ENCODE data around the gene ARMC9. TPM values are rescaled to one million over a fixed set of nuclear protein-coding genes. Genes with fewer than 3 reads are reported as not detected.
"Not testable (repeated sequence)": the region's sequence is repeated elsewhere in the genome, so short reads cannot be mapped to it uniquely, and the experiment has no call there.

ARMC9 gene
- polyA plus RNA-seq, 4 donors = 24.7 to 28.7 (median 26.1) TPM

DNA sequence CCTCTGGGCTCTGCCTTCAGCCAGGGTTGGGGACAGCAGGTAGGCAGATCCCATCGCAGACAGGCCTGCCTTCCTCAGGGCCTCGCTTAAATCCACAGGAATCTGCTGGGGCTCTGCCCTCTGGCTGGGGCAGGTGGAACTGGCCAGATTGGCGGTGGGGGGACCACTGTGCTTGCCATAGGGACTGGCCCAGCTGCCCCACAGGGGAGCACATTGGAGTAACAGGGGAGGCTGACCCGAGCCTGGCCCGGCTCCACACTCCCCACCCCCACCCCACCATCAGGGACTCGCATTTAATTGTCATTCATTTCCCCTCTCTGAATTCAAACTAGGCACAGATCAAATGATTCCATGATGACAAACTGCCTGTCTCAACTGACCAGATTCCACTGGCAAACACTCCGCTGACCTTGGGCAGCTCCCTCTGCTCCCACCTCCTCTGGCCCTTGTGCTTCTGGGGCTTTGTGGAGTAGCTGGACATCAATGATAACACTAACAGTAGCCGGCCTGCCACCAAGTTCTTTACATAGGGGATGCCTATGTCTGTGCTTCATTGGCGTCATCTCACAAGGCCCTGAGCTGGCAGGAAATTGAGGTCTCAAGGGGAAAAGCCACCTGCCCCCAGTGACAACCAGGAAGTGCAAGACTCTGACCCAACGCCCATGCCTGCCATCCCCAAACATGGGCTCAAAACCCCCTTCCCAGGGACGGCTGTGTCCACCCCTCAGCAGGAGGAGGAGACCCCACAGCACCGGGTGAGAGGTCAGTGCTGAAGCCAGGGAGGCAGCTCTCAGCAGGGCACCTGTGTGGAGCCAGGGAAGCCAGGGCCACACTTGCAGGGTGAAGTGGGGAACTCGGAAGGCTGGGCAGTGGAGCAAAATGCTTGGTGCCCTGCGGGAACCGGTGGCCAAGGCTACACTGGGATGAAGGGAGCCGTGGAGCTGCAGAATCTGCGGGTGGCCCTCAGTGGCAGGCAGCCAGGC is 195.0 kb downstream of the ARMC9 start:
- no peak for DNase-seq (ENCODE audit: low read depth in 4 of 4, low spot score in 3 of 4)

DNA sequence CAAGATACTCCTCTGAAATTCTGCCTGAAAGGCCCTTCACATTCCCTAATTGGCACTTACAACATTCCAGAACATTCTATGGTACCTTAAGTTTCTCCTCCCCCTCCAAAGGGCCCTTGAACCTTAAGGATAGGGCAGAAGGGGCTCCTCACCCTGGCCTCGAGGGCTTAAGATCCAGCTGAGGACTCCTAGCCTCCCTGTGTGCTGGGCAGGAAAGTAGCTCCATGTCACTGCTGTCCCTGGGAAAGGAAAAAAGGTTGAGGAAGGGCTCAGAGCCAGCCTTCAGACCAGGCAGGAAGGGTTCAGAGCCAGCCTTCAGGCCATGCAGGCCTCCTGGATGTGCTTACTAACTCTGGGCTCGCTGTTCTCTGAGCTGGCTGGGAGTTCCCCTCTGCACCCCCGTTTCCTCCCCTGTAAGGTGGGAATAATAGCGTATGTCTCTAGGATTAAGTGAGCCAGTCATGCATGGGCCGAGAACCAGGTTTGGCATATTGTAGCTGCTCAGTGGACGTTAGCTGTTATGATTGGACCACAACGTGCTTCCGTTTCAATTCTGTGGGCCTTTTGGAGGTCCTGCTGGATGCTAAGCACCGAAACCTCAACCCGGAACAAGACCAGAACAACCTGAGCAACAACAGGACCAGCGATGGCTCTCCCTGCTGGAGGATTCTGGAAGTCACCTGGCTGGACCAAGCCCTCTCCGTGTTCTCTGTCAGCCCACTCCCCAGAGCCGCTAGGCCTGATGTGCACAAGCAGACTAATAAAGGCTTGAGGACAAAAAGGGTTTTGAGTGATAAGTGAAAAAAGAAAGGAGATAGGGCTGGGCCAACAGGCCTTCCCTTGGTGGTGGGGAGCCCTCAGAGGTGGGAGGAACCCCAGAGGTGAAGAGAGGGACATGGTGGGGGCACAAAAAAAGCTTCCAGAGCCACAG is 196.0 kb downstream of the ARMC9 start:
- no peak for DNase-seq (ENCODE audit: low read depth in 4 of 4, low spot score in 3 of 4)

DNA sequence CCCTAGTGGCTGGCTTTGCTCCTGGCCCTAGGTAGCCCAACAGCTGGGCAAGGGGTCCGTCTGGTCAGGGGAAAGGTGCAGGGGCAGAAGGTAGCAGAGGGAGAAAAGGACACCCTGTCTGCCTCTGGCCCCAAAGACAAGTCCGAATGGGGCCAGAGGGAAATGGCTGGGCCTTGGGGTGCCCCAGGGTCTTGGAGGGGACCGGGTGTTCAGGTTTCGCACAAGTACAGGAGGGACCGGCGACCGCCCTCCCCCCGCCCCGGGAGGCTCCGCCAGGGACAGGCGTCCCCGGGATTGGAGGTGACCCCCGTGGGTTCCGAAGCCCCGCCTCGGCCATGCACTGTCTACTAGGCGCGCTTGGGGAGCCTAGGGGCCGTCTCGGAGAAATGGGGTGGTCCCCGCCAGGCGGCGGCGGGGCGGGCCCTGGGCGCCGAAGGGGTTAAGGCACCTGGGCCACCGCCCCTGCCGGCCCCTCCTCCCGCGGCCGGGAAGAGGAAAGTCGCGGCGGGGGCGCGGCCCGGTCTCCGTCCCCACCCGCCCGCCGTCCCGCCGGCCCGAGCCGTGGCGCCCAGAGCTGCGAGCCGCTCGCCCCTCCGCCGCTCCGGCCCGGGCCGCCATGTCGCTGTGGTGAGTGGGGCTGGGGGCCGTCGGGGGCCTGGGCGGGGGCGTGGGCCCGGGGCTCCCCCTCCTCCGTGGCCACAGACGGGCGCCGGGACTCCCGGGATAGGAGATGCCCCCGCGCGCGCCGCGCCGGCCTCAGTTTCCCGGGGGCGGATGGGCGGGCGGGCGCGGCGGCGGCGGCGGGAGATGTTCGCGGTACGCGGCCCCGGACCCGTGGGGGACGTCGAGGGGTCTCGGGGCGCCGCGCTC is 197.0 kb downstream of the ARMC9 start, which contains the start of gene B3GNT7:
B3GNT7 (plus strand) TSS at position 523 of the 870 bp plus-strand sequence; CDS start at position 617, 94 bp downstream.
- DNase-seq (ENCODE audit: low read depth in 4 of 4, low spot score in 3 of 4) = no peak

DNA sequence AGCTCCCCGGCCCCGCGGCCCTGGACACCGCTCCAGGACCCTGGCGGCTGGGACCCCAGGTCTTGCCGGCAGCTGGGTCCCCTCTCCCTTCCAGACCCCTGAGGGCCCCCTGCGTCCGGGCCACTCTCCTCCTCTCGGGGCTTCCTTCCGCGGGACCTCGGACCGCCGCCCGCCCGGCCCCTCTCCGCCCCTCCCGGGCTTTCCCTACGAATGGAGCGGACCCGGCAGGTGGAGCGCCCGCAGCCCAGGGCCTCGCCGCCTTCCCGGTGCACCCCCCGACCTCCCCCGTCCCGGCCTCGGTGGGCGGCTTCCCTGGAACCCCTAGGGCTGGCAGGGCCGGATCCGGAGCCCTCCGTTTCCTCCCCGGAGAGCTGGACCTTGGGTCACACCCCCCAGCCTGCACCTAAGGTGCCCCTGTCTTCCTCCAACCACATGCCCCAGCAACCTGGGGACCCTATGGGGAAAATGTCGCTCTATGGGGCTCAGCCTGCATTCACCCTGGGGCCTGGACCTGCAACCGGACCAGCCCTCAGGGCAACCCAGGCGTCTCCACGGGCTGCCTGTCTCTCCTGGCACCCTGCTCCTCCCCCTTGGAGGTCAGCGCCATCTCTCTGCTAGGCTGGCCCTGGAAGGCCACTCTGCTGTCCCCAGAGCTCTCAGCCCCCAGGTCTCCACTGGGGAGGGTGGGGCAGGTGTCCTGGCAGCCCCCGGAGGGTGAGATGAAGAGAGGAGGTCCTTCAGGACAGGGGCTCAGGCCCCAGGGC is 197.8 kb downstream of the ARMC9 start:
- no peak for DNase-seq (ENCODE audit: low read depth in 4 of 4, low spot score in 3 of 4)

DNA sequence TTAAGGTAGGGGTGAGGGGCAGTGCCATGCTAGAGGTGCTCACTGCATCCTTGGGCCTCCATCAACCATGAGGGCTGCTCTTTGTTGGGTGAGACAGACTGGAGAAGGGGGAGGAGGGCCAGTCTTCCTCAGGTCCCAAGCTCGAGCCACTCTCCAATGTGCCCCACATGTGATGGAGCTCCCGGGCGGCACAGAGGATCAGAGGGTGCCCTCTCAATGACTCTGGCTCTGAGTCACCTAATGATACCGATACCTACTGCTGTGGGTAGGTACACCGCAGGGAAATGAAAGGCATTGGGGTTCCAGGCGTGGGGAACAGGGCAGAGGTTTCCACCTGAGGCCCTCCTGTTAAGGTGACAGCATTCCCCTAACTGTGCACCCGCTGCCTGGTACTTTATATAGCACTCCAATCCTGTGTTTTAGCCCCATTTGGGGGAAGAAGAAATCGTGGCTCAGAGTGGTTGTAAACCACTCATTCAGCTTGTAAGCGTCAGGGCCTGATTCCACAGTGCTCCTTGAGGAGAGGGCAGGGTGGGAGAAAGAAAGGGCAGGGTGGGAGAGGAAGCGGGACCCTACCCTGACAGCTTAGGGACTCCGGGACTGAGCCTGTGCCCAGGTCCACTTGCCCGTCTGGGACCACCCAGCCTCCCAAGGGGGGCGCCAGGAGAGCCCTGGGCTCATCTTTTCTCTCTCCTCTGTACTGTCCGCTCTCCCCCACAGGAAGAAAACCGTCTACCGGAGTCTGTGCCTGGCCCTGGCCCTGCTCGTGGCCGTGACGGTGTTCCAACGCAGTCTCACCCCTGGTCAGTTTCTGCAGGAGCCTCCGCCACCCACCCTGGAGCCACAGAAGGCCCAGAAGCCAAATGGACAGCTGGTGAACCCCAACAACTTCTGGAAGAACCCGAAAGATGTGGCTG is 198.8 kb downstream of the ARMC9 start:
- DNase-seq (ENCODE audit: low read depth in 4 of 4, low spot score in 3 of 4) = no peak

DNA sequence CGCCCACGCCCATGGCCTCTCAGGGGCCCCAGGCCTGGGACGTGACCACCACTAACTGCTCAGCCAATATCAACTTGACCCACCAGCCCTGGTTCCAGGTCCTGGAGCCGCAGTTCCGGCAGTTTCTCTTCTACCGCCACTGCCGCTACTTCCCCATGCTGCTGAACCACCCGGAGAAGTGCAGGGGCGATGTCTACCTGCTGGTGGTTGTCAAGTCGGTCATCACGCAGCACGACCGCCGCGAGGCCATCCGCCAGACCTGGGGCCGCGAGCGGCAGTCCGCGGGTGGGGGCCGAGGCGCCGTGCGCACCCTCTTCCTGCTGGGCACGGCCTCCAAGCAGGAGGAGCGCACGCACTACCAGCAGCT is 199.5 kb downstream of the ARMC9 start:
- no peak for DNase-seq (ENCODE audit: low read depth in 4 of 4, low spot score in 3 of 4)

DNA sequence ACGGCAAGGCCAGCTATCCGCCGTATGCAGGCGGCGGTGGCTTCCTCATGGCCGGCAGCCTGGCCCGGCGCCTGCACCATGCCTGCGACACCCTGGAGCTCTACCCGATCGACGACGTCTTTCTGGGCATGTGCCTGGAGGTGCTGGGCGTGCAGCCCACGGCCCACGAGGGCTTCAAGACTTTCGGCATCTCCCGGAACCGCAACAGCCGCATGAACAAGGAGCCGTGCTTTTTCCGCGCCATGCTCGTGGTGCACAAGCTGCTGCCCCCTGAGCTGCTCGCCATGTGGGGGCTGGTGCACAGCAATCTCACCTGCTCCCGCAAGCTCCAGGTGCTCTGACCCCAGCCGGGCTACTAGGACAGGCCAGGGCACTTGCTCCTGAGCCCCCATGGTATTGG is 200.2 kb downstream of the ARMC9 start:
- no peak for DNase-seq (ENCODE audit: low read depth in 4 of 4, low spot score in 3 of 4)

DNA sequence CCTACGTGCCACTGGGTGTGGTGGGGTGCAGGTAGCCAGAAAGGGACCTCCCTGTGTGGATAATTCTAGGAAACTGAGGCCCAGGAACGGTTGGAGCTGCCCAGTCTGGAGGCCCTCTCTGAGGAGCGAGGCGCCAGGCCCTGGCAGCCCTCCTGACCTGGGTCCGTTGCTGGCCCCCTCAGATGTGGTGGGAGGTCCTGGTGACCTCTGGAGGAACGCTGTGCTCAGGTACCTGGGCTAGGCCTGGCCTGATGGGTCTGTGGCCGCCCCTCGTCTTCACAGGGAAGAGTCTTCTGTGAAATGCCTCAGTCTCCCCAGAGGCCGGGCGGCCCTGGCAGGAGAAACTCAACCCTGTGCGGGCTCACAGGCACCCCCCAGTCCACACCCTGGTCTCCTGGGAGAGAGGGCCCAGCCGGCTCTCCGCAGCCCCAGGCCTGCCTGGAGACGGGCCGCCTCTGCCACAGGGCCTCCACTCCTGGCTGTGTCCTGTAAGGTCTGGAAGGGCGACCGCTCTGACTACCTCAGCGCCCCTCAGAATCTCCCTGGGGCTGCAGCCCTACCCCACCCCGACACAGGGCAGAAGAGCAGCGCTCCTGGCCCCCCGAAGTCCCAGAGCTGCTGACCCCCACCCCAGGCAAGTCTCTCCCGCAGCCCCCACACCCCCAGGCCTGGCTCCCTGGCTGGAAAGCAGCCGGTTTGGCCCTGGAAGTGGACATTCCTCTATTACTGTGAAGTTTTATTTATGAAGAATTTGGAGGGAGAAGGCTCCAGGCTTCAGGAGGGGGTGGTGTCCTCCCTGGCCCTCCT is 200.8 kb downstream of the ARMC9 start:
- DNase-seq (ENCODE audit: low read depth in 4 of 4, low spot score in 3 of 4) = no peak

DNA sequence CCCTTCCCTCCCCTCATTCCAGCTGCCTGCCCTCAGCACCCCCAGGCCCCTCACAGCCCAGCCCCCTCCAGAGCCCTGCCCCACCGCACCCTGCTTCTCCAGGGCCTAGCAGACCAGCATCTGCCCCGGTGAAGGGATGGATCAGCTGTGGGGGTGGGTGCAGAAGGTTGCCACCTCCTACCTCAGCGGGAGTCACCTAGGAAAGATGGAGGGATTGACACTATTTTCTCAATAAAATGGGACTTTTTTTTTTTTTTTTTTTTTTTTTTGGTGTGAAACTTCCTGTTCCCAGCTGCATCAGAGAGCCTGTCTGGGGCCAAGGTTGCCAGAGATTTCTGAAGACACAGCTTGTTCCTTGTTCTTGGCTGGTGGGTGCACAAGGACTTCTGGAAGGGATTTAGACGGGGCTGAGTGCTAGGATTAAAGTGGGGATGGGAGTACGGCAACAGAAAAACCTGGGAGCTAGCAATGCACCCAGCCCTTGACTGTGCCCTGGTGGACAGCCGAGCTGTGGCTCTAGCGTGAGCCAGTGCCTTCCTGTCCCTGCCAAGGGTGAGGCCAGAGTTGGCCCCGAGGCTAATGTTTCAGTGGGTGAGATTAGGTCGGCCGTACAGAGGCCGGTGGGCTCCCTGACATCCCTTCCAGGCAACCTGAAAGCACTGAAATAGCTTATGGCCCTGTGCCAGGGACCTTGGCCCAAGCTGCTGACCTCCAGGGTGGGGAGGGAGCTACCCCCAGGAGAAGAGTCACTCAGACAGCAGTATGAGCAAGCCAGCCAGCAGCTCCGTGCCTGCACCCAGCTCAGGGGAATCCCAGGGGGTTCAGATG is 201.6 kb downstream of the ARMC9 start:
- no peak for DNase-seq (ENCODE audit: low read depth in 4 of 4, low spot score in 3 of 4)

DNA sequence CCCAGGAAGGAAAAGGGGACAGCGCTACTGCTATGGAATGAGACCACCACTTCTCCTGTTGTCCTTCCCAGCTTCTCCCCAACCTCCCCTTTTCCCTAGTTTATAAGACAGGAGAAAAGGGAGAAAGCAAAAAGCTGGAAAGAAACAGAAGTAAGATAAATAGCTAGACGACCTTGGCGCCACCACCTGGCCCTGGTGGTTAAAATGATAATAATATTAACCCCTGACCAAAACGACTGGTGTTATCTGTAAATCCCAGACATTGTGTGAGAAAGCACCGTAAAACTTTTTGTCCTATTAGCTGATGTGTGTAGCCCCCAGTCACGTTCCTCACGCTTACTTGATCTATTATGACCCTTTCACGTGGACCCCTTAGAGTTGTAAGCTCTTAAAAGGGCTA is 202.2 kb downstream of the ARMC9 start:
- not testable (repeated sequence) for DNase-seq (ENCODE audit: low read depth in 4 of 4, low spot score in 3 of 4)

DNA sequence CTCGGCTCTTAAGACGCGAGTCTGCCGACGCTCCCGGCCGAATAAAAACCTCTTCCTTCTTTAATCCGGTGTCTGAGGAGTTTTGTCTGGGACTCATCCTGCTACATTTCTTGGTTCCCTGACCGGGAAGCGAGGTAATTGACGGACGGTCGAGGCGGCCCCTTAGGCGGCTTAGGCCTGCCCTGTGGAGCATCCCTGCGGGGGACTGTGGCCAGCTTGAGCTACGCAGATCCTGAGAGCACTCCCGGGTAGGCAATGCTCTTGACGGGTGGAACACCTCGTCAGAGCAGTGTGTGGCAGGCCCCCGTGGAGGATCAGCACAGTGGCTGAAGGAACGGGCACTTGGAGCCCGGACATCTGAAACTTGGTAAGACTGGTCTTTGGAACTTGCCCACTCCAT is 202.7 kb downstream of the ARMC9 start:
- DNase-seq (ENCODE audit: low read depth in 4 of 4, low spot score in 3 of 4) = not testable (repeated sequence)

DNA sequence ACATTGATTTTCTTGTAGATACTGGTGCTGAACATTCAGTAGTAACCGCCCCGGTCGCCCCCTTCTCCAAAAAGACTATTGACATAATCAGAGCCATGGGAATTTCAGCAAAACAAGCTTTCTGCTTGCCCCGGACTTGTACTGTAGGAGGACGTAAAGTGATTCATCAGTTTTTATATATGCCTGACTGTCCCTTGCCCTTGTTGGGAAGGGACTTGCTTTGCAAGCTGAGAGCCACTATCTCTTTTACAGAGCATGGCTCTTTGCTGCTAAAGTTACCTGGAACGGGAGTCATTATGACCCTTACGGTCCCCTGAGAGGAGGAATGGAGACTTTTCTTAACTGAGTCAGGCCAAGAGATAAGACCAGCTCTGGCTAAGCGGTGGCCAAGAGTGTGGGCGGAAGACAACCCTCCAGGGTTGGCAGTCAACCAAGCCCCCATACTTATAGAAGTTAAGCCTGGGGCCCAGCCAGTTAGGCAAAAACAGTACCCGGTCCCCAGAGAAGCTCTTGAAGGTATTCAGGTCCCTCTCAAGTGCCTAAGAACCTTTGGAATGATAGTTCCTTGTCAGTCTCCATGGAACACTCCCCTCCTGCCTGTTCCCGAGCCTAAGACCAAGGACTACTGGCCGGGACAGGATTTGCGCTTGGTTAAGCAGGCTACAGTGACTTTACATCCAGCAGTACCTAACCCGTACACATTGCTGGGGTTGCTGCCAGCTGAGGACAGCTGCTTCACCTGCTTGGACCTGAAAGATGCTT is 205.2 kb downstream of the ARMC9 start:
- not testable (repeated sequence) for DNase-seq (ENCODE audit: low read depth in 4 of 4, low spot score in 3 of 4)

DNA sequence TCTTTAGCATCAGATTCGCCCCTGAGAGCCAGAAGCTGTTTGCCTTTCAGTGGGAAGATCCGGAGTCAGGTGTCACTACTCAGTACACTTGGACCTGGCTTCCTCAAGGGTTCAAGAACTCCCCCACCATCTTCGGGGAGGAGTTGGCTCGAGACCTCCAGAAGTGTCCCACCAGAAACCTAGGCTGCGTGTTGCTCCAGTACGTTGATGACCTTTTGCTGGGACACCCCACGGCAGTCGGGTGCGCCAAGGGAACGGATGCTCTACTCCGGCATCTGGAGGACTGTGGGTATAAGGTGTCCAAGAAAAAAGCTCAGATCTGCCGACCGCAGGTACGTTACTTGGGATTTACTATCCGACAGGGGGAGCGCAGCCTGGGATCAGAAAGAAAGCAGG is 205.8 kb downstream of the ARMC9 start:
- not testable (repeated sequence) for DNase-seq (ENCODE audit: low read depth in 4 of 4, low spot score in 3 of 4)

DNA sequence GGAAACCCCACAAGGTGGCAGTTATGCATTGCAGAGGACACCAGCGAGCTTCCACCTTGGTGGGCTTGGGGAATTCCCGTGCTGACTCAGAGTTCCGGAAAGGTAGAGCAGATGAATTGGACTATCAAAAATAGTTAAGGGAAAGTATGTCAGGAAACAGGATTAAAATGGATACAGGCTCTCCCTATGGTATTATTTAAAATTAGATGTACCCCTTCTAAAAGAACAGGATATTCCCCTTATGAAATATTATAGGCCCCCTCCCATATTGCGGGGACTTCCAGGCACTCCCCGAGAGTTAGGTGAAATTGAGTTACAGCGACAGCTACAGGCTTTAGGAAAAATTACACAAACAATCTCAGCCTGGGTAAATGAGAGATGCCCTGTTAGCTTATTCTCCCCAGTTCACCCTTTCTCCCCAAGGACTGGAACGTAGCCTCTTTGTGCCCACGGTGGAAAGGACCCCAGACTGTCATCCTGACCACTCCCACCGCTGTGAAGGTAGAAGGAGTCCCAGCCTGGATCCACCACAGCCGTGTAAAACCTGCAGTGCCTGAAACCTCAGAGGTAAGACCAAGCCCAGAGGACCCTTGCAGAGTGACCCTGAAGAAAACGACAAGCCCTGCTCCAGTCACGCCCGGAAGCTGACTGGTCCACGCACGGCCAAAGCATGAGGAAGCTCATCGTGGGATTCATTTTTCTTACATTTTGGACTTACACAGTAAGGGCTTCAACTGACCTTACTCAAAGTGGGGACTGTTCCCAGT is 207.4 kb downstream of the ARMC9 start:
- not testable (repeated sequence) for DNase-seq (ENCODE audit: low read depth in 4 of 4, low spot score in 3 of 4)

DNA sequence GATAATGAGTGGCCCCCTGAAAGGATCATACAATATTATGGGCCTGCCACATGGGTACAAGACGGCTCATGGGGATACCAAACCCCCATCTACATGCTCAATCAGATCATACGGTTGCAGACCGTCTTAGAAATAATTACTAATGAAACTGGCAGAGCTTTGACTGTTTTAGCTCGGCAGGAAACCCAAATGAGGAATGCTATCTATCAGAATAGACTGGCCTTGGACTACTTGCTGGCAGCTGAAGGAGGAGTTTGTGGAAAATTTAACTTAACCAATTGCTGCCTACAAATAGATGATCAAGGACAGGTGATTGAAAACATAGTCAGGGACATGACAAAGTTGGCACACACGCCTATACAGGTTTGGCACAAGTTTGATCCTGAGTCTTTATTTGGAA is 209.3 kb downstream of the ARMC9 start:
- not testable (repeated sequence) for DNase-seq (ENCODE audit: low read depth in 4 of 4, low spot score in 3 of 4)
